Hepatocyte (in vitro differentiated cells): ENCODE measurements around the gene CELA2B. TPM values are rescaled to one million over a fixed set of nuclear protein-coding genes. Genes with fewer than 3 reads are reported as not detected.
"Not testable (repeated sequence)": the region's sequence is repeated elsewhere in the genome, so short reads cannot be mapped to it uniquely, and the experiment has no call there.

Source experiments
- DNase-seq: peaks from one replicate; pipeline ENCODE4 v3.0.0-alpha.2; 2016; ENCODE audit warnings: low spot score
- H2AFZ ChIP-seq: fragments of 200-600 bp; sonication (generic); 2 replicates; pipeline ENCODE4 v1.6.0; 2016; ENCODE audit warnings: antibody characterized with exemption, mild to moderate bottlenecking
- H3K27ac ChIP-seq: fragments of 200-600 bp; sonication (generic); 2 replicates; pipeline ENCODE4 v1.5.1; 2016; ENCODE audit warnings: mild to moderate bottlenecking
- H3K27me3 ChIP-seq: fragments of 200-600 bp; sonication (generic); 2 replicates; pipeline ENCODE4 v1.6.1; 2016
- H3K36me3 ChIP-seq: fragments of 200-600 bp; sonication (generic); replicated peaks from 2 replicates; pipeline ENCODE4 v1.5.1; 2016; ENCODE audit warnings: low read depth; ENCODE audit not compliant: insufficient read depth
- H3K4me1 ChIP-seq: fragments of 200-600 bp; sonication (generic); 2 replicates; pipeline ENCODE4 v1.5.1; 2016; ENCODE audit warnings: mild to moderate bottlenecking, moderate library complexity; ENCODE audit not compliant: insufficient read depth
- H3K4me2 ChIP-seq: fragments of 200-600 bp; sonication (generic); 2 replicates; pipeline ENCODE4 v1.6.0; 2016
- H3K4me3 ChIP-seq: fragments of 200-600 bp; sonication (generic); 2 replicates; pipeline ENCODE4 v1.5.1; 2016; ENCODE audit warnings: mild to moderate bottlenecking
- H3K79me2 ChIP-seq: fragments of 200-600 bp; sonication (generic); 2 replicates; pipeline ENCODE4 v1.6.0; 2017; ENCODE audit warnings: mild to moderate bottlenecking
- H3K9me2 ChIP-seq: fragments of 200-600 bp; sonication (generic); replicated peaks from 2 replicates; pipeline ENCODE4 v1.6.0; 2017; ENCODE audit warnings: mild to moderate bottlenecking; ENCODE audit not compliant: insufficient read depth
- H3K9me3 ChIP-seq: fragments of 200-600 bp; sonication (generic); 2 replicates; pipeline ENCODE4 v1.5.1; 2016; ENCODE audit warnings: low read depth, mild to moderate bottlenecking
- H4K20me1 ChIP-seq: fragments of 200-600 bp; sonication (generic); 2 replicates; pipeline ENCODE4 v1.6.0; 2016; ENCODE audit warnings: mild to moderate bottlenecking; ENCODE audit not compliant: insufficient read depth, poor library complexity, severe bottlenecking
- EZH2 ChIP-seq: fragments of 200-600 bp; sonication (generic); IDR thresholded peaks from 2 replicates; pipeline ENCODE4 v1.6.1; 2016; ENCODE audit warnings: antibody characterized with exemption, mild to moderate bottlenecking, borderline replicate concordance
- EZH2phosphoT487 ChIP-seq: fragments of 200-600 bp; sonication (generic); IDR thresholded peaks from one replicate; pipeline ENCODE4 v1.6.1; 2018; ENCODE audit warnings: antibody characterized with exemption, mild to moderate bottlenecking, low read depth, moderate library complexity; ENCODE audit not compliant: unreplicated experiment, severe bottlenecking
- WGBS: methylation state at CpG from one replicate; pipeline ENCODE4 v1.1.6; 2016; ENCODE audit warnings: low lambda C conversion rate; ENCODE audit errors: missing lambda C conversion rate; 5-methylcytosine and 5-hydroxymethylcytosine counted together
- polyA plus RNA-seq: library from polyadenylated mRNA; unstranded; fragments of >200 nt; fragmentation: Nextera tagmentation; extraction: Ambion mirVana; gene quantifications from 2 replicates; pipeline ENCODE4 v1.2.1, GENCODE V29; 2016
- total RNA-seq: library from RNA; depleted of rRNA; stranded (reverse); fragments of >200 nt; gene quantifications from 2 replicates; pipeline ENCODE4 v1.2.3, GENCODE V29; 2014
- TF ChIP-seq, protein P1 (sequence below): fragments of 200-600 bp; sonication (generic); IDR thresholded peaks from 2 replicates; pipeline ENCODE4 v1.5.1; 2016; ENCODE audit warnings: antibody characterized with exemption, mild to moderate bottlenecking; ENCODE audit not compliant: poor library complexity

The CELA2B gene
- total and polyA plus RNA-seq, 2 experiments from 2014 or later = 0.73 to 1.4 TPM

DNA sequence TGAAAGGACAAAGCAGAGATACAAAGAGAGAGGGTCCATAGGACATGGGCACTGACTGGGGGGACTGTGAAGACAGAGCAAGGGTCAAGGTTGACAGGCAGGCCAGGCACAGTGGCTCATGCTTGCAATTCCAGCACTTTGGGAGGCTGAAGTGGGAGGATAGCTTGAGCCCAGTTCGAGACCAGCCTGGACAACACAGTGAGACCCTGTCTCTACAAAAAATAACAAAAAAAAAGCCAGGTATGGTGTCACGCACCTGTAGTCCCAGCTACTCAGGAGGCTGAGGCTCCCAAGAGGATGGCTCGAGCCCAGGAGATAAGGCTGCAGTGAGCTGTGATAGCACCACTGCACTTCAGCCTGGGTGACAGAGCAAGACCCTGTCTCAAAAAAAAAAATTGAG, 43.7 kb downstream of the CELA2B start:
- Histone ChIP-seq H3K79me2 (peaks cover 33% of the 10 kb centered on the region), H3K36me3 (no peaks in the 10 kb centered on the region), H3K27me3 (no peaks in the 10 kb centered on the region), H3K27ac (no peak overlapping the region), H3K9me2 (no peaks in the 10 kb centered on the region), H2AFZ (no peak overlapping the region), H4K20me1 (no peaks in the 10 kb centered on the region), H3K4me3 (no peak overlapping the region), H3K4me1 (peaks cover 4% of the 10 kb centered on the region), H3K4me2 (no peak overlapping the region), H3K9me3 (no peaks in the 10 kb centered on the region)
- TF ChIP-seq EZH2phosphoT487 (no peak), EZH2 (no peak)
- TF ChIP-seq, protein P1, sequence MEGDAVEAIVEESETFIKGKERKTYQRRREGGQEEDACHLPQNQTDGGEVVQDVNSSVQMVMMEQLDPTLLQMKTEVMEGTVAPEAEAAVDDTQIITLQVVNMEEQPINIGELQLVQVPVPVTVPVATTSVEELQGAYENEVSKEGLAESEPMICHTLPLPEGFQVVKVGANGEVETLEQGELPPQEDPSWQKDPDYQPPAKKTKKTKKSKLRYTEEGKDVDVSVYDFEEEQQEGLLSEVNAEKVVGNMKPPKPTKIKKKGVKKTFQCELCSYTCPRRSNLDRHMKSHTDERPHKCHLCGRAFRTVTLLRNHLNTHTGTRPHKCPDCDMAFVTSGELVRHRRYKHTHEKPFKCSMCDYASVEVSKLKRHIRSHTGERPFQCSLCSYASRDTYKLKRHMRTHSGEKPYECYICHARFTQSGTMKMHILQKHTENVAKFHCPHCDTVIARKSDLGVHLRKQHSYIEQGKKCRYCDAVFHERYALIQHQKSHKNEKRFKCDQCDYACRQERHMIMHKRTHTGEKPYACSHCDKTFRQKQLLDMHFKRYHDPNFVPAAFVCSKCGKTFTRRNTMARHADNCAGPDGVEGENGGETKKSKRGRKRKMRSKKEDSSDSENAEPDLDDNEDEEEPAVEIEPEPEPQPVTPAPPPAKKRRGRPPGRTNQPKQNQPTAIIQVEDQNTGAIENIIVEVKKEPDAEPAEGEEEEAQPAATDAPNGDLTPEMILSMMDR = no peak
- no peak for DNase-seq
- 90% methylated on average over 3 of the region's 3 CpGs for WGBS

DNA sequence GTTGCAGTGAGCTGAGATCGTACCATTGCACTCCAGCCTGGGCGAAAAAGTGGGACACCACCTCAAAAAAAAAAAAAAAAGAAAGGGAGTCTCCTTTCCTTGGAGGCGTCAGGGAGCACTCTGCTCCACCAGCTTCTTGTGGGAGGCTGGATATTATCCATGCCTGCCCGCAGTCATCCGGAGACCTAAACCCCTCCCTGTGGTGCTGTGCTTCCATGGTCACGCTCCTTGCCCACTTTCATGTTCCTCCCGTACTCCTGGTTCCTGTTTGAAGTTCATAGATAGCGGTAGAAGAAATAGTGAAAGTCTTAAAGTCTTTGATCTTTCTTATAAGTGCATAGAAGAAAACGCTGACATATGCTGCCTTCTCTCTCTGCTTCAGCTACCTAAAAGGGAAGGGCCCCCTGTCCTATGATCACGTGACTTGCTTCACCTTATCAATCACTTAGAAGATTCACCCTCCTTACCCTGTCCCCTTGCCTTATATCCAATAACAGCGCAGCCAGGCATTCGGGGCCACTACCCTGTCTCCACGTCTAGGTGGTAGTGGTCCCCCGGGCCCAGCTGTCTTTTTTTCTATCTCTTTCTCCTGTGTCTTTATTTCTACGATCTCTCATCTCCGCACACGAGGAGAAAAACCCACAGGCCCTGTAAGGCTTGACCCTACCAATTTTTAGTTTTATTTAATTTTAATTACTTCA, 45.5 kb downstream of the CELA2B start:
- not testable (repeated sequence) for H3K9me2 ChIP-seq, H3K27me3 ChIP-seq, H3K36me3 ChIP-seq, H3K4me3 ChIP-seq, H3K4me2 ChIP-seq, DNase-seq, H3K27ac ChIP-seq, H3K9me3 ChIP-seq, H2AFZ ChIP-seq, H4K20me1 ChIP-seq
- 85% methylated on average over 17 of the region's 17 CpGs for WGBS
- Histone ChIP-seq H3K4me1 (peaks cover 11% of the 10 kb centered on the region), H3K79me2 (peaks cover 33% of the 10 kb centered on the region)

DNA sequence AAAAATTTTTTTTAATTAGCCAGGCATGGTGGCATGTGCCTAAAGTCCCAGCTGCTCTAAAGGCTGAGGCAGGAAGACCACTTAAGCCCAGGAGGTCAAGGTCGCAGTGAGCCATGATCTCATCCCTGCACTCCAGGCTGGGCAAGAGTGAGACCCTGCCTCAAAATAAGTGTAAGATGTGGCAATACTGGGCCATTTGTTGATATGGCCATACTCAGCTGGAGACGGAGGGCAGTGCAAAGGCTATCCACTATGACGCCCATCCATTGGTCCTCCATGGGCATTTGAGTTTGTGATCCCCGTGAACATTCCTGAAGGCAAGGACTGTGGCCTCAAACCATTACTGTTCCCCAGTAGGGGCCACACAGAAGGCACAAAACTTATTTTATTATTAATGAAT, 46.6 kb downstream of the CELA2B start:
- Histone ChIP-seq H3K9me3 (no peaks in the 10 kb centered on the region), H3K79me2 (peaks cover 35% of the 10 kb centered on the region), H3K4me2 (peak overlapping the region; percentile 72), H2AFZ (no peak overlapping the region), H3K9me2 (no peaks in the 10 kb centered on the region), H3K36me3 (no peaks in the 10 kb centered on the region), H4K20me1 (no peaks in the 10 kb centered on the region), H3K27ac (no peak overlapping the region), H3K4me1 (peaks cover 11% of the 10 kb centered on the region), H3K27me3 (no peaks in the 10 kb centered on the region), H3K4me3 (no peak overlapping the region)
- WGBS = 95% methylated on average over 4 of the region's 4 CpGs
- TF ChIP-seq EZH2phosphoT487 (no peak), EZH2 (no peak)
- TF ChIP-seq, protein P1 = no peak
- DNase-seq = no peak

DNA sequence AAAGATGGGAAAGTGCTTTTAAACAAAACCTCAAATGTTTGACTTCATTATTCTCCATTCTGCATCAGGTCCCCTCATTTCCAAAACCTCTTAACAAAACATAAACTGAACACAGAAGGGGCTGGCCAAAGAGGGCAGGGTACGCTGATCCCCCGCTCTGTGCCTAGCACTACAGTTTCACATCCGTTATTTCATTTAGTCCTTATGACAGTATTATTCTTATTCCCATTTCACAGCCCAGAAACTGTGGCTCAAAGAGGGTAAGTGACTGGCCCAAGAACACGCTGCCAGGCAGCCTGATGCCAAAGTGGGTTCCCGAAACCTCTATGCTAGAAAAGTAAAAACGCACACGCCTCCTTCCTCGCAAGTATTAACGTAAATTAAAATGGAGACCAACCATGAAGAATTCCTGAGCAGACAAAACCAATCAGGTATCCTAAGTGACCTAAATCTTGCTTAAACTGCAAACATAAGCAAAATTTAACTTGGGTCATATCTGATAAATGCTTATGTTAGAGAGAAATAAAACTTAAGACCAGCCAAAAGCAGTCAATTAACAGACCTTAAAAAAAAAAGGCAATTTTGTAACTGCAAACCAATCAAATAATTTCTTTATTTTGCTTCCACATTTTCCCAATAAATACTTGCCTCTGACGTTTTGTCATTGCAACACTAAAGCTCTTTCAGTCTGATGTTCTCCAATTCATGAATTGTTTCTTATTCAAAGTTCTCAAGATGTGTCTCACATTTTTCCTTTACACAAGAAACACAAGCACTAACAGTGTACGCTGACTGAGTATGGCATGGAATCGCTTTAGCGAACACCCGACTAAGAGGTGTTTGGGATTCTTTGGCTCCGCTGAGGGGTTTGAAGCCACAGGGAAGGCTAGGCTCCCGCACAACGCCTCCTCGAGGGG, 47.5 kb downstream of the CELA2B start:
- DNase-seq = no peak
- WGBS = 52% methylated on average over 15 of the region's 18 CpGs
- peak overlapping the region; percentile 48 for H3K4me3 ChIP-seq

More for the DNA sequence above, 47.5 kb downstream of the CELA2B start:
- peak overlapping the region; percentile 93 for H3K27ac ChIP-seq
- peak overlapping the region; percentile 72 for H3K4me2 ChIP-seq
- no peaks in the 10 kb centered on the region for H3K9me3 ChIP-seq
- peak overlapping the region; percentile 10 for H2AFZ ChIP-seq
- no peaks in the 10 kb centered on the region for H4K20me1 ChIP-seq
- H3K27me3 ChIP-seq = no peaks in the 10 kb centered on the region
- H3K79me2 ChIP-seq = peaks cover 44% of the 10 kb centered on the region
- no peaks in the 10 kb centered on the region for H3K9me2 ChIP-seq
- TF ChIP-seq EZH2phosphoT487 = no peak
- TF ChIP-seq EZH2 = no peak
- TF ChIP-seq, protein P1 = no peak
- peaks cover 11% of the 10 kb centered on the region for H3K4me1 ChIP-seq
- no peaks in the 10 kb centered on the region for H3K36me3 ChIP-seq
